ENCODE measurements around the gene PPIL6.

PPIL6 gene

GRCh38 chr6:109411034-109411433 lies 29.4 kb downstream of the PPIL6 start:
- FAIRE-seq (no peak), DNase-seq (ENCODE audit: insufficient read length, low spot score) (no peak)

DNA sequence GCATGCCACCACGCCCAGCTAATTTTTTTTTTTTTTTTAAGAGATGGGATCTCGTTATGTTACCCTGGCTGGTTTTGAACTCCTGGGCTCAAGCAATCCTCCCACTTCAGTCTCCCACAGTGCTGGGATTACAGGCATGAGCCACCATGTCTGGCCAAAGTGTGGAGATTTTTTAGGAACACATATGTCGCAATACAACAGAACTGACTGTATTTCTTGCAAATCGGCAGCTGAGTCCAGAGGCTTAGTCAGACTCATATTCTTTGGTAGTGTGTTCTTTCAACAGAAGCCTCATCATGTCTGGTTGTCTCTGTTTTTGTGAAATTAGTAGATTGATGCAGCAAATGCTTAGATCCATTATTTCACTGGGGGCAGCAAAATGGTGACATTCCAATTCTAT lies 34.2 kb downstream of the PPIL6 start:
- no peak for DNase-seq (ENCODE audit: insufficient read length, low spot score)
- FAIRE-seq, result no peak

DNA sequence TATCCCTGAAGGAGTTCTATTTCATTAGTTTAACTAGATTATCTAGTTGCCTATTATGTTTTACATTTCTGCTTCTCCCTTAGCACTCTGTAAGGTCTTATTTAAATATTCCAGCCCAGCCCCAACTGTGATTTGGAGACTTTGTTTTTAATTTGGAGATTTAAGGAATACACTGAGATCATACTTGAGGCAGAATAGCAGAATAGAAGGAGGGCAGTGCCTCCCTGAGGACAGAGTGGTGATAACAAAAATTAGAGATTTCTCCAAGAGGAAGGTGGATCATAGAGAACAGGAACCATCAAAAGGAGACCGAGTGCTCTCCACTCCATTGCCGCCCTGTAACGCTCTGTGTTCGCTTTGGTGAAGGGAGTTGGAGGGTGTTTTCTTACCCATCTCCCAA lies 43.4 kb downstream of the PPIL6 start:
- FAIRE-seq (no peak), DNase-seq (ENCODE audit: insufficient read length, low spot score) (no peak)

GRCh38 chr6:109396046-109396718 lies 44.2 kb downstream of the PPIL6 start:
- DNase-seq (ENCODE audit: insufficient read length, low spot score), result no peak
- FAIRE-seq, result no peak

DNA sequence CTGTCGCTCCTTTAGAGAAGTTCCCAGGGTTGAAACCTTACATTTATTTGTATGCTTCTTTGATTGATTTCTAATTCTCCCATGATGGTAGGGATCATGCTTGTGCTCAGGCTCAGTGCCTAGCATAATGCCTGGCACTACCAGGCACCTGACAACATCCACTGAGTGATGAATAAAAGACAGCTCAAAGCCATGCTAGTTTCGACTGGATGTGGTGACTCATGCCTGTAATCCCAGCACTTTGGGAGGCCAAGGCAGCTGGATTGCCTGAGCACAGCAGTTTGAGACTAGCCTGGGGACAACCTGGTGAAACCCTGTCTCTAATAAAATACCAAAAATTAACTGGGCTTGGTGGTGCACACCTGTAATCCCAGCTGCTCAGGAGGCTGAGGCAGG lies 46.5 kb downstream of the PPIL6 start:
- no peak for FAIRE-seq
- no peak for DNase-seq (ENCODE audit: insufficient read length, low spot score)

DNA sequence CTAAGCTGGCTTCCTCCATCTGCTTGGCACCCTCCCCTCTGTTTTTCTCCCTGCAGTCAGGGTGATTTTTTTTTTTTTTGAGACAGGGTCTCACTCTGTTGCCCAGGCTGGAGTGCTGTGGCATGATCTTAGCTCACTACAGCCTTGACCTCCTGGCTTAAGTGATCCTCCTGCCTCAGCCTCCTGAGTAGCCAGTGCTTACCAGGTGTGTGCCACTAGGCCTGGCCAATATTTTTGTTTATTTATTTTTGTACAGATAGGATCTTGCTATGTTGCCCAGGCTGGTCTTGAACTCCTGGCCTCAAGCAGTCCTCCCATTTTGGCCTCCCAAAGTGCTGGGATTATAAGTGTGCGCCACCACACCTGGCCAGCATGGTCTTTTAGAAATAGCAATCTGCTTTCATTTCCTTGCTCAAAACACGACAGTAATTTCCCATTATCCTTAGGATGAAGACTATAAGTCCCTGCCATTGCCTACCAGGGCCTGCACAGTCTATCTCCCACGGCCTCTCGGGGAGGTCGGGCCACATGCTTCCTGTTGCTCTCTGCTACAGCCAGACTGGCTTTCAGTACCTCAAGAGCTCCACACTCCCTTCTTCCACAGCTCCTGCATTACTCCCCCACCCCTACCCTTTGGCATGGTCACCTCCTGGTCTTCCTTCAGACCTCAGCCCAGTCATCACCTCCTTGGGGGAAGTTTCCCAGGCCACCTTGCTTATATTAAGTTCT lies 47.1 kb downstream of the PPIL6 start:
- DNase-seq (ENCODE audit: insufficient read length, low spot score) (no peak), FAIRE-seq (no peak)

DNA sequence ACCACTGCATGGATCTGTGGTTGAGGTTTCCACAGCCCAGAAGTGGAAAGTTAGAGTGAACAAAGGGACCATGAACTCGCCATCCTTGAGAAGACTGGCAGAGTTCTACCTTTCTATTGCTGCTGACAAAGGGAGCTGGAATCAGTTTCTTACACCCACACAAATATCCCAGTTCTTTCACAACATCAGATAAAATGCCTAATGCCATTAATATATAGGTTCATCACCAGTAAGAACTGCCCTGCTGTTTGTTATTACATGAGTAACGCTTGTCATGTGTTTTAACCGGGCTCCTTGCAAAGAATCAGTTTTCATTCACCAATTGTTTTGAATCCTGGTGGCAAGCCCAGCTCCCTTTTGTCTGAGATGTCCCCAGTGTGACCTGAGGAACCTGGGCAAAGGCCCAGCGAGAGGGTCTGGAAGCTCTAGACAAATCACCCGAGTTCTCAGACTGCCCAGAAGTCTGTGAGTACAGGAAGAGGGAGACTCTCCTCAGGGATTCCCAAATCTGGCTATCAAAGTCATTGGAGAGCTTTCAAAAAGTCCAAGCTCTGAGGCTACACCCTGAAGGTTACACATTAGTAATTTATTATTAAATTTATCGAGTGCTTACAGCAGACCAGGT lies 50.7 kb downstream of the PPIL6 start:
- FAIRE-seq (no peak), DNase-seq (ENCODE audit: insufficient read length, low spot score) (no peak)

- FAIRE-seq, result no peak
Measured at GRCh38 chr6:109388265-109388664, 52.2 kb downstream of the PPIL6 start.

DNA sequence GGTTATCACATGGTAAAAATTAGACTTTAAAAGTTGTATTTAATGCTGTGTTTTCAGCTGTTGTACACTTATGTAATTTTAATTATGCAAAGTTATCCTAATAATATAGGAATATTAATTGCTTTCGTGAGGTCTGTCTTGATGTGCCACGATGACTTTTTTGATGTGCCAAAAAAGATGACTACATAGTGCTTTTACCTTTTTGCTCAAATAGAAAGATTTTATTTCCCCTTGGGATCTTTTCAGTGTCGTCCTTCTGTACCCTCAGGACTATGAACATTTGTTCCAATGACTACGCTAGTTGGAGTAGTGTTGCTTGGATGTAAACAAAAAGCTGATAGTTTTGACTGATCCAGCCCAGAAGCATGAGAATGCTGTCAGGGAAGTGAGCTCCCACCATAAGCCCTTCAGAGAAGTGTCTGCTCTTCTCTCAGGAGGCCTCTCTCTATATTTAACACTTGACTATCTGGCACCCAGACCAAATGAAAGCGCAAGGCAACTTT lies 56.9 kb downstream of the PPIL6 start:
- DNase-seq (ENCODE audit: insufficient read length, low spot score), result no peak
- FAIRE-seq, result no peak

More at GRCh38 chr6:109388265-109388664, 52.2 kb downstream of the PPIL6 start:
- no peak for DNase-seq (ENCODE audit: insufficient read length, low spot score)

DNA sequence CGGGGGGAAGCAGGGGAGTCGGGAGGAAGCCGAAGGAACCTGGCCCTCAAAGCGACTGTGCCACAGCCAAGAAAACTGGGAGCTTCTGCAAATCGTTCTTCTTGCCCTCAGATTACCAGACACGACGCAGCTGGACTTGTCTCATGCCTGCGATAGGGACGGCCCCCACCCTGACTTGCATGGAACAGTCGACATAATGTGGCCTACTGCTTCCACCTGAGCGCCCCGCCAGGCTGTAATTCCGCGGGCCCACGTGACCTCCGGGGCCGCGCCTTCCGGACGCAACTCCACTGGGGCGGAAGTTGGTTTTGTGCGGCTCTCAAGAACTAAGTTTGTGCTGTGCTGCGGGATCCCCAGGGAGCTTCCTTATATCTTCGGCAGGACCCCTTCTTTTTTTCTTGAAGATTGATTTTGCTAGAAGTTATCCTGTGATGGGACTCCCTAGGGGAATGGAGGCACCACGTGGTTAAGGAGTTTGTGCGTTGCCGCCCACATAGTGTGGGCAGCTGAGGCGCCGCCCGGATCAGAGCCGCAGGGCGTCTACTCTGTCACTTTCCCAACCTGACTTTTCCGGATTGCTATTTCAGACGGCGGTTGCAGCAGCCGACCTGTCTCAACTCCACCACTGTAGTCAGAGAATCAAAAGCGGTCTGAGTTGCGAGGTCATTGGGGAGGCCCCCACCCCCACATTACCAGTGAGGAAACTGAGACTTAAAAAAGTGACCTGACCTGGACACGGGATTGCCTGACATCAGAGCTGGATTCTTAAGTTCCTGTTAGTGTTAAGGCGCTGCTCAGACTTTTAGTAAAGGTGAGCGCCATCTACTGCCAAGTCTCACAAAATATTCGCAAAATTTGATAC lies 57.6 kb downstream of the PPIL6 start:
- peak; percentile 98 for FAIRE-seq
- DNase-seq (ENCODE audit: insufficient read length, low spot score), result peak; percentile 72

- FAIRE-seq, result no peak
Measured at GRCh38 chr6:109381747-109382575, 58.5 kb downstream of the PPIL6 start, which contains the start of gene CD164. Gene CD164 (minus strand): TSS chr6:109382467. CDS start chr6:109382378, 89 bp downstream.

GRCh38 chr6:109381061-109381746 lies 59.2 kb downstream of the PPIL6 start:
- FAIRE-seq (peak; percentile 85), DNase-seq (ENCODE audit: insufficient read length, low spot score) (no peak)

More at GRCh38 chr6:109381747-109382575, 58.5 kb downstream of the PPIL6 start, which contains the start of gene CD164:
- peak; percentile 87 for DNase-seq (ENCODE audit: insufficient read length, low spot score)

DNA sequence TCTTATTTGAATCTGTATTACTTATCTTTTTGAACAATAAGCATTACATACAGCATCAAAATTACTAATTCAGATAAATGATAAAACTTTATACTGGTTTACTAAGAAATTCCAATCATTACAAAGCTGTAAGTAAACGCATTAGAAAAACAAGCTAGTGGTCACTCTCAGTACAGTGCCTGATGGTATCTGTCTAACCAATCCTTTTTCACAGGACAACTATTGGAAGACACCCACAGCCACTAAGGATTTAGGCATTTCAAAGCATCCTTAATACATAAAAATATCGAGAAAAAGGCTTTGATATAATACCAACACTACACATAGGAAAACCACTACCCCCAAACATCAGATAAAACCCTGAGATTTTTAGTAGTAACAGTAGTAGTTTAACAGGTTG lies 60.7 kb downstream of the PPIL6 start:
- FAIRE-seq, result no peak

DNA sequence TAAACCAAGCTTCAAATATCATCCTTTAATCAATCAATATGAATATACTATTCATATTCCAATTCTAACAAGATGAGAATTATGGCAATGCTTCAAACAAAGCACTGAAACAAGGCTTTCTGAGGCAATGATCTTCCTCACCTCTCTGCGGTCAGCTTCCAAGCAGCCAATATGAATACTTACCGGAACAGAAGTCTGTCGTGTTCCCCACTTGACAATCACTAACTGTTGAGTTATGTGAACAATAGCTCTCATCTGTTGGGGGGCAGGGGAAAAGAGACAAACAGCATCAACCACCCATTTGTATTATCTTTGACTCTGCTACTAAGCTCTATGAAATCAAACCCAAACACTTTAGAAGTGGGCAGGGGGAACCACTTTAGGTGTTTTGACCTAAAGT lies 62.7 kb downstream of the PPIL6 start:
- DNase-seq (ENCODE audit: insufficient read length, low spot score) (no peak), FAIRE-seq (no peak)

More for the DNA sequence above, 60.7 kb downstream of the PPIL6 start:
- no peak for DNase-seq (ENCODE audit: insufficient read length, low spot score)

GRCh38 chr6:109374326-109374892 lies 66.0 kb downstream of the PPIL6 start:
- no peak for DNase-seq (ENCODE audit: insufficient read length, low spot score)
- no peak for FAIRE-seq

DNA sequence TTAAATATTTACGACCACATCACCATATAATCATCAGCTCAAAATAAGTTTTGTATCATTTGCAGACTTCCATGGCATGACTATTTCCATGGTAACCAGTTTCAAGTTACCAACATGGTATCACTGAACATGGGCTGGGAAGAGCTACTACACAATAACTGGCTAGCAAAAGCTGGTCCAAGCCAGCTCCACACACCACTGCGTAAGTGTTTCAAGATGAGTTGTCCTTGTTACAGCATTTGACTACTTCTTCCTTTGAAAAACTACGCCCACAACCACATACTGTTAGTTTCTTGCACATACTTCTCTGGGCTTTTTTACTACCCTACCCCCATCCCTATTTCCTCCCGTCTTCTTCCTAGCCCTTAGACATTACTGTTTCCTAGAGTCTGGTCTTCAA lies 66.7 kb downstream of the PPIL6 start:
- FAIRE-seq, result peak; percentile 86
- no peak for DNase-seq (ENCODE audit: insufficient read length, low spot score)

DNA sequence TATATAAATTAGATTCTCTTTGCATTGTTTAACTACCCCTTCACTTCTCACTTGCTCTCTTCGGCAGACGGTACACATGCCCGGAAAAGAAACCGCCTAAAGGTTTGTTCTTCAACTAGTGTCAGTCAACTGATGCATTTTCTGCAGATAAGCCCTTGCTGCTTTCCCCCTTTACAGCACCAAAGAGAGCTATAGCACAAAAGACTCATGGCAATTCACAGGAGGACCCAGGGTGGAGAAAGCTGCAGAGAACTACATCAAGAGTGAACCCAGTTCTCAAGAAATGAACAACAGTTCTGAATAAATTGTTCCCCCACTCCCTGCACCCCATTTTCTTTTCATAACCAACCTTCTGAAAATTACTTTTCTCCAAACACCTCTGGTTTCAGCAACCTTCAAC lies 67.1 kb downstream of the PPIL6 start:
- DNase-seq (ENCODE audit: insufficient read length, low spot score) (no peak), FAIRE-seq (no peak)

DNA sequence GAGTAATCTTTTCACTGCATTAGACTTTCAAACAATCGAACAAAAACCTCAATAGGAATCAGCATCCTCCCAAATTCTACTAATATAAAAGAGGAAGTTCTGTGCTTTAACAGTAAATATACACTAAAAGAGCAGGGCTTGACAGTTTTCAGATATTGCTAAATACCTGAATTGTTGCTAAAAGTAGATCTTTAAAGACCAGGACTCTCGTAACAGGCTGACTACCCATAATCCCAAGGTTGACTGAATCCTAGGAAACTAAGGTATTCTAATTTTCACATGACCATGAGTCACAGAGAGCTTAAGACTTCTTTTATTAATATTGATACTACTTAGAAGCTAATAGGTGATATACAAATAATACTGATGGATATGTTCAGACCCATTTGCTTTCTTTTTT lies 68.3 kb downstream of the PPIL6 start:
- peak; percentile 55 for FAIRE-seq
- no peak for DNase-seq (ENCODE audit: insufficient read length, low spot score)

- FAIRE-seq, result no peak
Measured at GRCh38 chr6:109370792-109371191, 69.6 kb downstream of the PPIL6 start.

More at GRCh38 chr6:109370792-109371191, 69.6 kb downstream of the PPIL6 start:
- no peak for DNase-seq (ENCODE audit: insufficient read length, low spot score)

All from GM19239 (cell line).